HG03457 (cell line): ENCODE results near the gene PKHD1.

Experiments
- ATAC-seq: cut with Tn5 transposase; IDR thresholded peaks from one replicate; pipeline ENCODE4 v1.9.1; 2021; ENCODE audit warnings: moderate number of reproducible peaks; ENCODE audit not compliant: unreplicated experiment

PKHD1 gene

DNA sequence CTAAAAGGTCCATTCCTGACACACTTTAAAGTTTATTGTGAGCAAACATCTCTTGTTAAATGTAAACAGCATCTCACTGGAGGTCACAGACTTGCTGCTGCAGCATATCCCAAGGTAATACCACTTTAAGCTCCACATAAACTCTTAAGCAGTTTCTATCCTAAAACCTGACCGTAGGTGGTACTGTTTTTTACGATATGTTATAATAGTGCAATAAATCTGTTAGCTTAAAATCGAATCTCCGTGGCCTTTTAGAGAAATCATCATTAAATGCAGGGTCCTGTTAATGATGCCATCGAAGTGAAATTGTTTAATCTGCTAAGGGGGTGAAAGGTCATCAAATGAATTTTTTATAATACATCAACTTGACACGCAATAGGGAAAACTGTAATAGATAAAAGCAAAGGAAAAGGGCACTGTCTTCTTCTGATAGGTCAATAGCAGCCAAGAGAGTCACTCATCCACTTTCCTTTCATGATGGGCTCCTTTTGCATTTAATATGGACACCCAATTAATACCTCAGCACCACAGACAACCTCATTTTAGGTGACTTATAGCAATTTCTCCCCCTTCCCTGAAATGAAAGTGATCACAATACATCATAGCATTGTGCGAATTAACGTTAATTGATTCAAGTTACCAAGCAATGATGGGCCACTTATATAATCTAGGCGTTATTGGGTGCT is 436.1 kb downstream of the PKHD1 start:
- no peak for ATAC-seq

DNA sequence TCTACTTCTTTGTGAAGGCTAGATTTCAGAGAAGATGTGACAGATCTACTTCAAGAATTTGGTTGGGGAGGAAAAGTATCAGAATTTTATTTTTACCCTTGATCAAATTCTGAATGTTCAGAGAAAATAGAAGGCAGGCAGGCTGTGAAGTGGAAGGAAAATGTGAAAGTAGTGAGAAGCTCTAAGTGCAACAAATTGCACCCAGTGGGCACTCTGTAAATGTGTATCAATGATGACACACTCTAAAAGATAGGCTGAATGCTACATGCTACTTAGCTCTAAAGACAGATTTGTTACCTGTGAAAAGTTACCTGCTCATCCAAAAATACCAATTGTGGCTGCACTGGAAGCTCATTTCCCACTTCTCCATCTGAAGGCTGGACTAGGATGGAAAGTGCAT is 438.6 kb downstream of the PKHD1 start:
- no peak for ATAC-seq

GRCh38 chr6:51648236-51648635 is 439.2 kb downstream of the PKHD1 start:
- ATAC-seq = no peak

- ATAC-seq = no peak
Measured at GRCh38 chr6:51644426-51644825, 443.0 kb downstream of the PKHD1 start.

DNA sequence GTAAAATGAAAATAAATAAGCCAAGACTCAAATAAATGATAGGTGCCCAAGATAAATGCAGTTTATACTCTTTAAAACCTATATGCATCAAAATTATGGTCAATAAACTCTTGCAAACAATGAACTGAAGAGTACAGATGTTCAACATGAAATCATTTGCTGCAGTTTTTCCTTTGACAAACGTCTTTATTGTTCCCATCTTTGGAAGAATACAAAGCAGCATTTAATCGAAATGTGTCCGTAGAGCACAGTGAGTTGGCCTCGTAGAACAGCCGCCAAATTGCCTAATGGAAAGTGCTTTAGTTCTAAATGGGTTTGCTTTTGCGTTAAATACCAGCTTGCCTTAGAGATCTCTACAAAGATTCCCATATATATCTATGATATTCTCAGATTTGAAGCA is 447.4 kb downstream of the PKHD1 start:
- no peak for ATAC-seq

DNA sequence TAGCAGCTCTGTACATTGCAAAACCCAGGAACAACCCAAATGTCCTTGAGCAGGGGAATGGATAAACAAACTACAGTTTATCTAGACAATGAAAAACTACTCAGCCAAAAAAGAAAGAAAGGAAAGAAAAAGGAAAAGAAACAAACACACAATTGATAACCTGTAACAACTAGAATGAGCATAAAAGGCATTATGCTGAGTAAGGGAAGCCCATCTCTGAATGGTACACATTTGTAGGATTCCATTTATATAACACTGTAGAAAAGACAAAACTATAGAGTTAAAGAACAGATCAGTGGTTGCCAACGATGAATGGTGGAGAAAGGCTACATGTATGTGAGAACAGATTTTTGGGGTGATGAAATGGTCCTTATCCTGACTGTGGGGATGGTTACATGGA is 454.0 kb downstream of the PKHD1 start:
- no peak for ATAC-seq

DNA sequence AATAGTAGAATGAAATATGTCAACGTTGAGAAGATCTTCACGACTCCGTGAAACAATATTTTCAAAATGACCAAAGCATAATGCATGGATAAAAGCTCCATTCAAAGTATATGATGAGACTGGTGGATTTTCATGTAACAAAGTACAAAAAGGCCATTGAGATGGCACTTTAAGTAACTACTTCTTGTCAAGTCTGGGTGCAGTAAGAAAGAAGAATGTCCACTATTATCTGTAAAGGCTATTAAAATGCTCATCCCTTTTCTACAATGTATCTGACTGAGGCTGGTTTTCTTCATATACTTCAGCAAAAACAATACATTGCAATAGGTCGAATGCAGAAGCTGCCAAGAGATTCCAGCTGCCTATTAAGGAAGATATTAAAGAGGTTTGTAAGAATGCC is 457.4 kb downstream of the PKHD1 start:
- ATAC-seq = no peak

DNA sequence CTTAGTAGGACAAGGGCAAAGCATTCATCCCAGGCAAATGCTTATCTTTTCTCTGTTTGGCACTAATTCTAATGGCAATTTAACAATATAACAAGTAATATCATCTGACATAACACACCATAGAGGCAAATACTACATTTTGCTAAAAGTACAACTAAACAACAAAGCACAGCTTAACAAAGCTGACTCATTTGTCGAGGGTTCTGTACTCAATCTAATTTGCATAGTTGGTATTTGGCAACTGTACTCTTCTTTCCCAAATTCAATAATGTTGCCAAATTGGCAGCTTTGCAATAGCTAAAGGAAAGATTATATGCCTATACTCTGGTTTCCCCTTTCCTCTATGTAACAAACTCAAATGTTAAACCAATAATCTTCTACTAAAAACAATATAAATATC is 461.0 kb downstream of the PKHD1 start:
- no peak for ATAC-seq

DNA sequence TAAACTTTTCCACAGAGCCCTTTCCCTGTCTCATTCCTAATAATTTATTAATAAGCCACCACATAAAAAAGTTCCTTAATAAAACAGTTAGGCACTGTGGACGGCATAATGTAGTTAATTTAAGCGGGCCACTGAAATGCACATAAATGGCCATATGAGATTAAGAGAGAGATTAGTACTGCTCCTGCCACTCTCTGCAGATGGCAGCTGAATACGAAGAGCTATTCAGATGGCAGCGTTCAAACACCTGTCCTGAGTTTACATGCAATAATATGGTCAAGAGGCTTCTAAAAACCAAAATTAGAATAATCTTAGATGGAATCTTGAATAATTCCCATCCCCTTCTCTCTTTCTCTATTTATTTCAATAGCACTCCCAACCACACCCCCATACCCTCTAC is 461.8 kb downstream of the PKHD1 start:
- ATAC-seq = no peak

DNA sequence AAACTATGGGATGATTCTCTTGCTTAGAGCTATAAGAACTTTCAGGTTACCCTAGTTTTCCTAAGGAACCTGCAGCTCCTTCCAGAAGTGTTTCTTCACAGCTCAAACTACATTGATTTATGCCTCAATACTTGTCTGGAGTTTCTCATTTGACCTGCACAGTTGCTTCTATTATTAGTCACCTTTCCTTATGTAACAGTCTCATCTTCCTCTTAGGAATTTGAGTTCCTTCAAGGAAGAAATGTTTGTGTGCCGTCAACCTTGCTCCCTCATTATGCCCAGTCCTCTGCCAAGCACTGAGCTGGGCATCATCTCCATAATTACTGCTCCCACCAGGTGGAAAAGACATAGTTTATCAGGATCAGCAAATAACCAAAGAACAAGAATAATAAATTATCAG is 466.4 kb downstream of the PKHD1 start:
- no peak for ATAC-seq

DNA sequence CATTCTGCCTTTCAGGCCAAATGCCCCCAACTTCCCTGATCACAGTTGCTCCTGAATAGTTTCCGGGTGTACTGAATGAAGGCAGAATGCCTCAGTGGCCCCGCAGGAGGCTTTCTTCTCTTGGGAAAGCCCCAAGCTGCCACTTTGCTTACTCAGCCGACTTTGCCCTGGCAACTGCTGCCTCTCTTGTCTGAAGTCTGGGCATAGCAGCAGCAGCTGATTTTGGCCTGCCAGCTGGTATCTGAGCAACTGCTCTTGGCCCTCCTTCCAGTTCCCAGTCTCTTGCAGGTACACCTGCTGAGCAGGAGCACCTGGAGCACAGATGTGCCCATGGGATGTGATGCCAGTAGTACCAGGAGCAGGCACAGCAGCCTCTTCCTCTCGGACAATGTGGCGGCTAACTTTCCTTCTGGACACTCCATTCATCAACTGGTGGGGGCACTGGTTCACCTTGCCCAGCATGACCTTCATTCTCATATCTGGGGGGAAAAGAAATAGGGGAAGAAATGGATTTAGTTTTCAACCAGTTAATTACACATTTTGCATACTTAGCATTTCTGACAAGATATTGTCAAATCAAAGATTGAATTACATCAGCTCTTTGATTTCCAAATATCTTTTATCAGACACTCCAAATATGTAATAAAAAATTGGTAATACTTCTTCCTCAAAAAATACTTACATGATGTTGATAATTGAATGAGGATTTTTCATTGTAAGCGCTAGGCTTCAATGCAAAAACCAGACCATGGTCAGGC is 468.2 kb downstream of the PKHD1 start:
- no peak for ATAC-seq

- ATAC-seq = no peak
Measured at GRCh38 chr6:51618563-51618962, 468.9 kb downstream of the PKHD1 start.

GRCh38 chr6:51617751-51618150 is 469.7 kb downstream of the PKHD1 start:
- no peak for ATAC-seq

- ATAC-seq = no peak
Measured at GRCh38 chr6:51616243-51616642, 471.2 kb downstream of the PKHD1 start.

DNA sequence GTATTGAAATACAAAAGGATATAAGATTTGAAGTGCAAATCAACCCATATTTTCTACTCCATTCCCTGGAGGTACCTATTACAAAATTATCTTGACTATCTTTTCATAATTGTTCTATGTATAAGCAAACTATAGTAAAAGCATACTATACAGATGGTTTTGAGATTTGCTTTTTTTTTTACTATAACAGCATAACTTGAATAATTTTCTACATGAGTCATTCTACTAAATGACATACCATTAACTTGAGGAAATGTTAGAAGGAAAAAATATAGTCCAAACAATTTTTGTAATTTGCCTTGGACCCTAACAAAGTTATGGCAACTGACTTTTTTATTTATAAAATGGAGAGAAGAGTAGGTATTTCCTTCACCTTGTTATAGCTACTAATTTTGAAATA is 472.7 kb downstream of the PKHD1 start:
- ATAC-seq = no peak

DNA sequence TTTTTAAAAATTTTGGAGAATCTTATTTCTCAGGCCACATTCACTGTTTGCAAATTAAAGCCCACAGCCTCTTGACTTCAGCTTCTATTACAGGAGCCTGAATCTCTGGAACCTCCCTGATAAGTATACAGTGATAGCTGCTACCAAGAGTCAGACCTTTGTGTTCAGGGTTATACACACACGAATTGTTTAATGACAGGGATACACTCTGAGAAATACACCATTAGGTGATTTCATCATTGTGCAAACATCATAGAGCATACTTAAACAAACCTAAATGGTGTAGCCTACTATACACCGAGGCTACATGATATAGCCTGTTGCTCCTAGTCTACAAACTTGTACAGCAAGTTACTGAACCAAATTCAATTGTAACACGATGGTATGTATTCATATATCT is 473.9 kb downstream of the PKHD1 start:
- ATAC-seq = no peak

DNA sequence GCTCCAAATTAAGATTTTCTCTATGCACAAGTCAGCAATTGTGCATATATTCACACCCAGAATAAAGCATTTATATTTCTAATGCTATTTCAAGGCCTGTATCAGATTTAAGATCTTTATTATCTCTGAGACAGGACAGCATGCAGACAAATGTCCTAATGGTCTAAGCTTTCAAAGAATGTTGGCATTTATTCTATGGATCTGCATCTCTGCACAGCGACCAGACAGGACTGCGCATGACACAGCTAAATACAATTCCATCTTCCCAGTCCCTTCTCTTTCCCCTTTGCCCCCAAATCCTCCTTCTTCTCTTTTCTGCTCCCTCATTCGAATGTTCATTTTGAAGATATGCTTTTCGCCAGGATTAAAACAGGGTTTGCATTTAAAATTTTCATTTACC is 478.5 kb downstream of the PKHD1 start:
- ATAC-seq = no peak

DNA sequence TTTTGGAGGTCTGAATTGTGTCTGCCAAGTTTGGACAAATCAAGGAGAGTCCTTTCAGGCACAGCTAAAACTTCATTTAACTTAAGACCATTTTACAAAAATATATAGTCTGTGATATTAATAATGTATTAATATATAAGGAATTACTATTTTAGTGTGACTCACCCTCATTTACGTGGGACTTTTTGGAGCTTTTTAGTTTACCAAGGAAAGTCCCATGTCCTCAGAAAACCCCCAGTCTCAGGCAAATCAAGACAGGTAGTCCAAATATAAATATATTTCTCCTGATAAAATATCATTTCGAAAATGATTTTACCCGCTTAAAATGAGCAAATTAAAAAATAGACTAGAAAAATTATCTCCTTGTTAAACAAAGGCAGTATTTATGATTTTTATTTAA is 479.0 kb downstream of the PKHD1 start:
- no peak for ATAC-seq

GRCh38 chr6:51600514-51600913 is 486.9 kb downstream of the PKHD1 start:
- no peak for ATAC-seq

DNA sequence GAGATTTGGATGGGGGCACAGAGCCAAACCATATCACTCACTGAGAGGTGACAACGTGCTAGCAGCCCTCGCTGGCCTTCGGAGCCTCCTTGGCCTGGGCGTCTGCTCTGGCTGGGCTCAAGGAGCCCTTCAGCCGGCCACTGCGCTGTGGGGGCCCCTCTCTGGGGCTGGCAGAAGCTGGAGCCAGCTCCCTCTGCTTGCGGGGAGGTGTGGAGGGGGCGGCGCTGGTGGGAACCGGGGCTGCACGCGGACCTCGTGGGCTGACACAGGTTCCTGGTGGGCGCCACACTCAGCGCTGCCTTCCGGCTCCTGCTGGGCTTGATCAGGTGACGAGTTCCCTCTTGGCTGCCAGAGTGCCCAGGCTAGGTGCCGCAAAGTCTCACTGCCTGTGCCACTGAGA is 489.2 kb downstream of the PKHD1 start:
- no peak for ATAC-seq

DNA sequence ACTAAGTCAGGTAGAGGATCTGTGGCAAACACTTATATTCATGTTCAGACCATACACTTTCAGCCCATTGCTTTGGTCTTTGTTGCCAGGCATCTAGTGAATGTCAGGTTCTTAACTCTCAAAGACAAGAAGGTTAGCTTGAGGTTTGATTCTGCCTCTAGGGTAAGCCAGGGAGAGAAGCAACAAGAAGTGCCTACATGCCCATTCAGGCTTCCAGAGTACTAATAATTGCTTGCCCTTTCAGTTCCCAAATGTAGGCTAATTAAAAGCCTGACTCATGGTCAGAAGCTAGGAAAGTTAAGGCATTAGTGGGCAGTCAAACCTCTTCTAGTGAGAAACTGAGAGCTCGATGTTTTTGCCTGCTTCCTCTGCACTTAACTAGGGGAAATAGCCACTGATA is 492.4 kb downstream of the PKHD1 start:
- no peak for ATAC-seq

DNA sequence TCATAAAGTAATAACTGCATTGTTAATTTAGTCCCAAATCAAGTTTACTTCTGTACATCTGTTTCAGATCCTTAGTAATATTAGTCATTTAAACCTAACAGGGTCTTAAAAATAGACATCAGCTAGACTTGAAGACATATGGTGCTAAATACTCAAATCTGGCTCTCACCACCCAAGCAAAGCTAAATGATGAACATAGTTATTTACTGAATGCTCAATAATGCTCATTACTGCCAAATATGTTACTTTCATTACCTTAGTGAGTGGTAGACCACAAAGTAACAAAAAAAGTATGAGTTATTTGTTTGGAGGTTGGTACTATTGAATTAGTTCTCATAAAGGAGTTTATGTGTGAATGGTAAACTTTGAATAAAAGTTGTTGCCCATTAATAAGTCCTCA is 502.1 kb downstream of the PKHD1 start:
- ATAC-seq = no peak

DNA sequence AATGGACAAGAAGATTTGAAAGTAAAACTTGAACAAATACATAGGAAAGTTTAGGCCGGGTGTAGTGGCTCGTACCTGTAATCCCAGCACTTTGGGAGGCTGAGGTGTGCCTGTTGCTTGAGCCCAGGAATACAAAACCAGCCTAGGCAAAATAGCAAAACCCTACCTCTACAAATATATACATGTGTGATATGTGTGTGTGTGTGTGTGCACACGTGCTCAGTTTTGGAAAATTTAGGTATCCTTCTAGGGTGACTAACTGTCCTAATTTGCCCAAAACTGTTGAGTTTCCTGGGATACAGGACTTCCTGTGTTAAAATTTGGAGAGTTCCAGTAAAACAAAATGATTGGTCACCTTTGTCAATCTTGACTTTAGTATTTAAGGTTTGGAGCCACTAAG is 503.2 kb downstream of the PKHD1 start:
- no peak for ATAC-seq
